ENCODE results near the gene UBXN10.

DNA sequence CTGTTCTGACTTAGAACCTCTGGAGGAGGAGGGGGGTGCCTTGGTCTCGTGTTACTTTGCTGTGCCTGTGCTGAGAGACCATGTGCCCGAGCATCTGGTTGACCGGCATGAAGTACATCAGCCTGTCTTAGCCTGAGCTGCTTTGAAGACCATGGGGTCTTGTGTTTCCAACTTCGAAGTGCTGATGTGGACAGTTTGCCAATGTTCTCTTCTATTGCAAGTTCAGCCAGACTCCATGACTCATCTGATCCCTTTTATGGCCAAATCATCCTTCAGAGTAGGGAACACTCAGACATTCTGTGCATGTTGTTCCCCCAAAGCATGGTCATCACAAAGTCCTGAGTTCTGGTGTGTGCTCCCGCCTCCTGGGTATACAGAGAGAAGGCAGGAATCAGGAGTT is 6.5 kb downstream of the UBXN10 start:
- TF ChIP-seq, protein P1, sequence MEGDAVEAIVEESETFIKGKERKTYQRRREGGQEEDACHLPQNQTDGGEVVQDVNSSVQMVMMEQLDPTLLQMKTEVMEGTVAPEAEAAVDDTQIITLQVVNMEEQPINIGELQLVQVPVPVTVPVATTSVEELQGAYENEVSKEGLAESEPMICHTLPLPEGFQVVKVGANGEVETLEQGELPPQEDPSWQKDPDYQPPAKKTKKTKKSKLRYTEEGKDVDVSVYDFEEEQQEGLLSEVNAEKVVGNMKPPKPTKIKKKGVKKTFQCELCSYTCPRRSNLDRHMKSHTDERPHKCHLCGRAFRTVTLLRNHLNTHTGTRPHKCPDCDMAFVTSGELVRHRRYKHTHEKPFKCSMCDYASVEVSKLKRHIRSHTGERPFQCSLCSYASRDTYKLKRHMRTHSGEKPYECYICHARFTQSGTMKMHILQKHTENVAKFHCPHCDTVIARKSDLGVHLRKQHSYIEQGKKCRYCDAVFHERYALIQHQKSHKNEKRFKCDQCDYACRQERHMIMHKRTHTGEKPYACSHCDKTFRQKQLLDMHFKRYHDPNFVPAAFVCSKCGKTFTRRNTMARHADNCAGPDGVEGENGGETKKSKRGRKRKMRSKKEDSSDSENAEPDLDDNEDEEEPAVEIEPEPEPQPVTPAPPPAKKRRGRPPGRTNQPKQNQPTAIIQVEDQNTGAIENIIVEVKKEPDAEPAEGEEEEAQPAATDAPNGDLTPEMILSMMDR (conservative IDR thresholded peaks at IDR 0.05; ENCODE audit: low read length): no peak
- no peak for TF ChIP-seq EZH2phosphoT487 (IDR thresholded peaks at IDR 0.05; ENCODE audit: borderline replicate concordance)
